H9 (cell line): ENCODE data around the gene GPC3. TPM values are rescaled to one million over a fixed set of nuclear protein-coding genes. Genes with fewer than 3 reads are reported as not detected.

ENCODE experiments used
- DNase-seq: peaks from one replicate; pipeline ENCODE4 v3.0.0-alpha.2; 2017
- H2AFZ ChIP-seq: one replicate; pipeline ENCODE4 v1.6.1; 2013; ENCODE audit warnings: mild to moderate bottlenecking, low read length, control low read depth, moderate library complexity
- H2AK5ac ChIP-seq: 2 replicates; pipeline ENCODE4 v1.6.1; 2013; ENCODE audit warnings: low read length, control low read depth, mixed read lengths; ENCODE audit not compliant: insufficient read length
- H2BK120ac ChIP-seq: one replicate; pipeline ENCODE4 v1.6.1; 2013; ENCODE audit warnings: low read depth, mild to moderate bottlenecking, low read length, control low read depth, inconsistent platforms; ENCODE audit not compliant: poor library complexity, severe bottlenecking
- H2BK12ac ChIP-seq: 2 replicates; pipeline ENCODE4 v1.6.1; 2013; ENCODE audit warnings: low read length, control low read depth, mixed read lengths, low read depth; ENCODE audit not compliant: insufficient read length
- H2BK15ac ChIP-seq: 2 replicates; pipeline ENCODE4 v1.6.1; 2013; ENCODE audit warnings: low read depth, low read length, control low read depth
- H2BK20ac ChIP-seq: one replicate; pipeline ENCODE4 v1.6.1; 2013; ENCODE audit warnings: low read depth, mild to moderate bottlenecking, low read length, control low read depth, inconsistent platforms; ENCODE audit not compliant: poor library complexity, severe bottlenecking
- H2BK5ac ChIP-seq: 2 replicates; pipeline ENCODE4 v1.6.1; 2013; ENCODE audit warnings: low read length, control low read depth, mixed read lengths; ENCODE audit not compliant: insufficient read length
- H3K14ac ChIP-seq: 2 replicates; pipeline ENCODE4 v1.6.1; 2013; ENCODE audit warnings: low read length, control low read depth; ENCODE audit not compliant: insufficient read depth
- H3K18ac ChIP-seq: 2 replicates; pipeline ENCODE4 v1.6.1; 2013; ENCODE audit warnings: low read depth, mild to moderate bottlenecking, mixed read lengths, low read length, control low read depth; ENCODE audit not compliant: insufficient read length
- H3K23ac ChIP-seq: 2 replicates; pipeline ENCODE4 v1.6.1; 2013; ENCODE audit warnings: low read length, control low read depth, mixed read lengths, low read depth; ENCODE audit not compliant: insufficient read length
- H3K23me2 ChIP-seq: 2 replicates; pipeline ENCODE4 v1.6.1; 2013; ENCODE audit warnings: low read depth, mild to moderate bottlenecking, mixed read lengths, low read length, control low read depth; ENCODE audit not compliant: insufficient read length, poor library complexity, severe bottlenecking
- H3K27ac ChIP-seq: 2 replicates; pipeline ENCODE4 v1.5.1; 2013; ENCODE audit warnings: low read length, control low read depth, mixed read lengths, low read depth; ENCODE audit not compliant: insufficient read length
- H3K27me3 ChIP-seq: 2 replicates; pipeline ENCODE4 v1.6.1; 2013; ENCODE audit warnings: low read length, control low read depth, inconsistent platforms; ENCODE audit not compliant: insufficient read depth
- H3K4ac ChIP-seq: 2 replicates; pipeline ENCODE4 v1.6.1; 2013; ENCODE audit warnings: low read depth, mild to moderate bottlenecking, control low read depth, inconsistent platforms, low read length, moderate library complexity
- H3K4me1 ChIP-seq: 2 replicates; pipeline ENCODE4 v1.6.1; 2013; ENCODE audit warnings: low read length, control low read depth, inconsistent platforms; ENCODE audit not compliant: insufficient read depth
- H3K4me2 ChIP-seq: 2 replicates; pipeline ENCODE4 v1.6.1; 2013; ENCODE audit warnings: low read length, control low read depth, mixed read lengths; ENCODE audit not compliant: insufficient read length, insufficient read depth
- H3K56ac ChIP-seq: 2 replicates; pipeline ENCODE4 v1.6.1; 2013; ENCODE audit warnings: low read depth, mild to moderate bottlenecking, mixed read lengths, low read length, control low read depth; ENCODE audit not compliant: insufficient read length
- H3K79me1 ChIP-seq: 2 replicates; pipeline ENCODE4 v1.6.1; 2013; ENCODE audit warnings: low read depth, mild to moderate bottlenecking, moderate library complexity, low read length, control low read depth, inconsistent platforms; ENCODE audit not compliant: insufficient read depth, poor library complexity, severe bottlenecking
- H3K79me2 ChIP-seq: 2 replicates; pipeline ENCODE4 v1.6.1; 2013; ENCODE audit warnings: low read length, control low read depth, inconsistent platforms; ENCODE audit not compliant: insufficient read depth
- H3K9ac ChIP-seq: 2 replicates; pipeline ENCODE4 v1.6.1; 2013; ENCODE audit warnings: low read length, control low read depth, mixed read lengths; ENCODE audit not compliant: insufficient read length; ENCODE audit errors: extremely low read depth
- H3K9me3 ChIP-seq: one replicate; pipeline ENCODE4 v1.6.1; 2013; ENCODE audit warnings: low read depth, low read length, inconsistent platforms; ENCODE audit not compliant: control insufficient read depth
- H3T11ph ChIP-seq: one replicate; pipeline ENCODE4 v1.6.1; 2013; ENCODE audit warnings: mild to moderate bottlenecking, low read length, control low read depth, inconsistent platforms
- H4K20me1 ChIP-seq: one replicate; pipeline ENCODE4 v1.6.1; 2013; ENCODE audit not compliant: control insufficient read depth, insufficient read length, insufficient read depth
- H4K5ac ChIP-seq: 2 replicates; pipeline ENCODE4 v1.6.1; 2013; ENCODE audit warnings: low read depth, mild to moderate bottlenecking, mixed read lengths, low read length, control low read depth; ENCODE audit not compliant: insufficient read length
- H4K8ac ChIP-seq: replicated peaks from 2 replicates; pipeline ENCODE4 v1.6.1; 2013; ENCODE audit warnings: low read length, control low read depth, mixed read lengths, low read depth; ENCODE audit not compliant: insufficient read length
- H4K91ac ChIP-seq: 2 replicates; pipeline ENCODE4 v1.6.1; 2013; ENCODE audit warnings: low read depth, mild to moderate bottlenecking, moderate library complexity, mixed read lengths, low read length, control low read depth; ENCODE audit not compliant: insufficient read length
- H3K27ac Mint-ChIP-seq, 3 experiments: 2 replicates in 2 of 3; 3 replicates in 1 of 3; pipeline ENCODE4 v1.8.0; 2020 to 2021; ENCODE audit warnings: mixed read lengths in 3 of 3, mild to moderate bottlenecking in 1 of 3, moderate library complexity in 1 of 3
- H3K27me3 Mint-ChIP-seq: 2 replicates; pipeline ENCODE4 v1.8.0; 2021; ENCODE audit warnings: low read depth, mild to moderate bottlenecking, moderate library complexity, mixed read lengths
- H3K36me3 Mint-ChIP-seq, 3 experiments: 2 replicates in 2 of 3; 3 replicates in 1 of 3; pipeline ENCODE4 v1.8.0; 2020 to 2021; ENCODE audit warnings: low read depth in 3 of 3, mixed read lengths in 3 of 3; ENCODE audit not compliant: insufficient read depth in 1 of 3
- H3K4me1 Mint-ChIP-seq, 2 experiments: 2 replicates each; pipeline ENCODE4 v1.8.0; 2020; ENCODE audit warnings: mixed read lengths in 2 of 2
- H3K4me3 Mint-ChIP-seq, 2 experiments: 2 replicates in 1 of 2; 3 replicates in 1 of 2; pipeline ENCODE4 v1.8.0; 2020 to 2021; ENCODE audit warnings: mild to moderate bottlenecking in 2 of 2, mixed read lengths in 2 of 2, moderate library complexity in 1 of 2
- H3K9me3 Mint-ChIP-seq, 2 experiments: 2 replicates in 1 of 2; 3 replicates in 1 of 2; pipeline ENCODE4 v1.8.0; 2020; ENCODE audit warnings: mild to moderate bottlenecking in 2 of 2, mixed read lengths in 2 of 2, moderate library complexity in 1 of 2
- WGBS: extraction: QIAGEN DNeasy Blood & Tissue Kit; methylation state at CpG from one replicate; pipeline ENCODE4 v1.1.7; 2013; ENCODE audit warnings: missing lambda C conversion rate, low lambda C conversion rate, mixed read lengths; ENCODE audit not compliant: insufficient read length; ENCODE audit errors: extremely low coverage; 5-methylcytosine and 5-hydroxymethylcytosine counted together
- total RNA-seq: library from RNA; stranded (reverse); gene quantifications from 2 replicates; pipeline ENCODE4 v1.2.1, GENCODE V29; 2021
- TF ChIP-seq, protein P1 (sequence below): fragments of 200-600 bp; sonication (generic); conservative IDR thresholded peaks from 3 replicates; pipeline ENCODE4 v1.8.0; 2021; ENCODE audit warnings: antibody characterized with exemption, mild to moderate bottlenecking

GPC3 gene
- total RNA-seq, 1 experiment from 2014 or later = 108 TPM

GRCh38 chrX:133953785-133954355 is 31.5 kb downstream of the GPC3 start:
- Mint-ChIP-seq H3K9me3 (peaks cover 8 to 12% of the 10 kb centered on the region in 2 experiments; a peak in 4 of 5 replicates), H3K4me1 (peaks cover 5 to 10% of the 10 kb centered on the region in 2 experiments), H3K27ac (no peak overlapping the region; a peak in 1 of 7 replicates), H3K4me3 (no peak overlapping the region), H3K27me3 (no peaks in the 10 kb centered on the region), H3K36me3 (peaks cover 20 to 48% (median 24%) of the 10 kb centered on the region in 3 experiments)
- no peaks in the 10 kb centered on the region for H3K27me3 ChIP-seq
- H2BK12ac ChIP-seq = no peak overlapping the region
- H4K20me1 ChIP-seq = no peaks in the 10 kb centered on the region
- no peak overlapping the region for H2BK120ac ChIP-seq
- H4K8ac ChIP-seq = no peak overlapping the region
- H4K5ac ChIP-seq = no peak overlapping the region
- H2AFZ ChIP-seq = no peak overlapping the region
- H3K4me1 ChIP-seq = no peaks in the 10 kb centered on the region
- DNase-seq = no peak
- no peaks in the 10 kb centered on the region for H3K23me2 ChIP-seq
- no peak overlapping the region for H2BK5ac ChIP-seq
- H3K18ac ChIP-seq = no peak overlapping the region
- no peak overlapping the region for H3T11ph ChIP-seq
- H3K79me1 ChIP-seq = no peaks in the 10 kb centered on the region
- H3K4ac ChIP-seq = no peak overlapping the region
- no peak overlapping the region for H2BK15ac ChIP-seq
- no peak overlapping the region for H3K27ac ChIP-seq
- no peak overlapping the region for H2BK20ac ChIP-seq
- TF ChIP-seq, protein P1, sequence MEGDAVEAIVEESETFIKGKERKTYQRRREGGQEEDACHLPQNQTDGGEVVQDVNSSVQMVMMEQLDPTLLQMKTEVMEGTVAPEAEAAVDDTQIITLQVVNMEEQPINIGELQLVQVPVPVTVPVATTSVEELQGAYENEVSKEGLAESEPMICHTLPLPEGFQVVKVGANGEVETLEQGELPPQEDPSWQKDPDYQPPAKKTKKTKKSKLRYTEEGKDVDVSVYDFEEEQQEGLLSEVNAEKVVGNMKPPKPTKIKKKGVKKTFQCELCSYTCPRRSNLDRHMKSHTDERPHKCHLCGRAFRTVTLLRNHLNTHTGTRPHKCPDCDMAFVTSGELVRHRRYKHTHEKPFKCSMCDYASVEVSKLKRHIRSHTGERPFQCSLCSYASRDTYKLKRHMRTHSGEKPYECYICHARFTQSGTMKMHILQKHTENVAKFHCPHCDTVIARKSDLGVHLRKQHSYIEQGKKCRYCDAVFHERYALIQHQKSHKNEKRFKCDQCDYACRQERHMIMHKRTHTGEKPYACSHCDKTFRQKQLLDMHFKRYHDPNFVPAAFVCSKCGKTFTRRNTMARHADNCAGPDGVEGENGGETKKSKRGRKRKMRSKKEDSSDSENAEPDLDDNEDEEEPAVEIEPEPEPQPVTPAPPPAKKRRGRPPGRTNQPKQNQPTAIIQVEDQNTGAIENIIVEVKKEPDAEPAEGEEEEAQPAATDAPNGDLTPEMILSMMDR = no peak
- no peak overlapping the region for H3K14ac ChIP-seq
- H3K23ac ChIP-seq = no peak overlapping the region
- H3K4me2 ChIP-seq = no peak overlapping the region
- H3K79me2 ChIP-seq = no peaks in the 10 kb centered on the region
- H3K9ac ChIP-seq = no peak overlapping the region
- H3K56ac ChIP-seq = no peak overlapping the region
- no peaks in the 10 kb centered on the region for H3K9me3 ChIP-seq
- WGBS = no CpG with 5 or more reads among the region's 4 CpGs
- no peak overlapping the region for H4K91ac ChIP-seq
- H2AK5ac ChIP-seq = no peak overlapping the region
